ENCODE measurements around the gene RNF214.
"Not testable (repeated sequence)": the region's sequence is repeated elsewhere in the genome, so short reads cannot be mapped to it uniquely, and the experiment has no call there.

RNF214 gene

DNA sequence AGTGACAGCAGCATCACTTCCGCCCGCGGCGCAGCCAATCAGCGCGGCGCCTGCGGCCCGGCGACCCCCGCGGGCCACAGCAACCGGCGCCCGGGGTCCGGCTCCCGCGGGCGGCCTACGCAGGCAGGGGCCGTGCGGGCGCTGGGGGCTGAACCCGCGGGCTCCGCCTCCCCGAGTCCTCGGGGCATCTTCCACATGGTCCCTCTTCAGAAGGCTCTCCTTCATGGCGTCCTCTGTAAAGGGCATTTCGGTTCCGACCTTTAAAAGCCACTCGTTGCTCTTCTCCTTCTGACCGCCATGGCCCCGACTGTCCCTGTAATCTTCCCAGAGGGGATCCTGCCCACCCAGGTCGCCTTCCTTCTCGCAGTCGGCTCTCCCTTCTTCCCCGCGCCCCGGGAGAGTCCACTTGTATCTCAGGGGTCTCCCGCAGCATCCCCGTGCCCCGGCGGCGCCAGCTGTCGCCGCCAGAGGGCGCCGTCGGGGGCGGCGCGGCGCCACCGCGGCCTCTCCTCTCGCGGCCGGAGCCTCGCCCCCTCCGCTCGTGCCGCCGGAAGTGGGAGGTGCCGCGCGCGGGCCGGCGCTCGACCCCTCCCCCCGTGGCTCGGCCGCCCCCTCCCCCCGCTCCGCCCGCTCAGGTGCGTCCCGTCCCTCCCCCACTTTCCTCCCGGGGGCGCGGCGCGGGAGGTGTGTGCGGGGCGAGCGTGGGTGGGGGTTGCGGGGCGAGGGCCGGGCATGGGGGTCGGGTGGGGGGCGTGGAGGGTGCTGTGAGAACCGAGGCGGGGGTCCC is at the start of gene RNF214:
TSS of gene RNF214 (plus strand) at position 580 of the 787 bp plus-strand sequence. CDS start 1,602 bp downstream, outside the sequence.
- no peak for DNase-seq (ENCODE audit: low read depth)

DNA sequence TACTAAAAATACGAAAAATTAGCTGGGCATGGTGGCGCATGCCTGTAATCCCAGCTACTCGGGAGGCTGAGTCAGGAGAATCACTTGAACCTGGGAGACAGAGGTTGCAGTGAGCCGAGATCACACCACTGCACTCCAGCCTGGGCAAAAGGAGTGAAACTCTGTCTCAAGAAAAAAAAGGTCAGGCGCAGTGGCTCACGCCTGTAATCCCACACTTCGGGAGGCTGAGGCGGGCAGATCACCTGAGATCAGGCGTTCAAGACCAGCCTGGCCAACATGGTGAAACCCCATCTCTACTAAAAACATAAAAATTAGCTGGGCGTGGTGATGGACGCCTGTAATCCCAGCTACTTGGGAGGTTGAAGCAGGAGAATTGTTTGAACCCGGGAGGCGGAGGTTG is 49.3 kb upstream of the RNF214 start:
- DNase-seq (ENCODE audit: low read depth): not testable (repeated sequence)

DNA sequence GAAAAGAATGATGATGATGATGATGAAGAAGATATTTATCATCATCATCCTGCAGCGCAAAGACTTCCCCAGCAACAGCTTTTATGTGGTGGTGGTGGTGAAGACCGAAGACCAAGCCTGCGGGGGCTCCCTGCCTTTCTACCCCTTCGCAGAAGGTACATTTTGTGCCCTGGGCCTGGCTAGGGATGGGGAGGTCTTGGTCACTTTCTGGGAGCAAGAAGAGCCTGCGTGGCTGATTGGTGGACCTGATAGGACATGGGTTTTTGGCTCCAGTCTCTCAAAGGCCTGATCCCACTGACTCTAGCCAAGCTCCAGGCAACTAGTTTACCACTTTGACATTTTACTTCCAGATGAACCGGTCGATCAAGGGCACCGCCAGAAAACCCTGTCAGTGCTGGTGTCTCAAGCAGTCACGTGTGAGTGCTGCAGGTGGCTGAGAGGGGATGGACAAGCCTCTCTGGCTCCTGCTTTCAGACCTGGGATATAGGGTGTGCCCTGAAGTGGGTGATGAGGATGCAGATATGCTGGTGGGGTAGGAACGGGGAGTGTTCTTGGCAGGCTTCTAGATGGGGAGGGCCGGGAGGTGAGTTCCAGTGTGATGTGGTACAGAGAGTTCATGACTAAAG is 48.6 kb upstream of the RNF214 start:
- no peak for DNase-seq (ENCODE audit: low read depth)

DNA sequence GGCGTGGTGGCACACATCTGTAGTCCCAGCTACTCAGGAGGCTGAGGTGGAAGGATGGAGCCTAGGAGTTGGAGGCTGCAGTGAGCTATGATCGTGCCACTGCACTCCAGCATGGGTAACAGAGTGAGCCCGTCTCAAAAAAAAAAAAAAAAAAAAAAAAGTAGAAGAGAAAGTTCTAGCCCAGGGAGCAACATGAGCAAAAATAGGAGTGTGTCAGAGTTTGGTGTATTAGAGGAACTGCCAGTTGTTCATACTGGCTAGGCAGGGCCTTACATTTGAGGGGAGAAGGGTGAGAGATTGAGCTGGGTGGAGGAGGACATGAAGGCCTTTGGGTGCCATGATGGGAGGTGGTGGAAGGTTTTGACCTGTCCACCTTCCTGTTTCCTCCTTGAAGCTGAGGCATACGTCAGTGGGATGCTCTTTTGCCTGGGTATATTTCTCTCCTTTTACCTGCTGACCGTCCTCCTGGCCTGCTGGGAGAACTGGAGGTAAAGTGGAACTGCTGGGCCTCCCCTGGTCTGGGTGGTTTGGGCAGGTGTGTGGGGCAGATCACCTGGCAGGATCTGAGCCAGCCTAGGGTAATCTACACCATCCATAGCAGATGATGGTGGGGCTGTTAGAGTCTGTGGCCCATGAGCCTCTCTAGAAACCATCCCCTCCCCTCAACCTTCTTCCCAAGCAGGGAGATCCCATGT is 46.6 kb upstream of the RNF214 start:
- no peak for DNase-seq (ENCODE audit: low read depth)

DNA sequence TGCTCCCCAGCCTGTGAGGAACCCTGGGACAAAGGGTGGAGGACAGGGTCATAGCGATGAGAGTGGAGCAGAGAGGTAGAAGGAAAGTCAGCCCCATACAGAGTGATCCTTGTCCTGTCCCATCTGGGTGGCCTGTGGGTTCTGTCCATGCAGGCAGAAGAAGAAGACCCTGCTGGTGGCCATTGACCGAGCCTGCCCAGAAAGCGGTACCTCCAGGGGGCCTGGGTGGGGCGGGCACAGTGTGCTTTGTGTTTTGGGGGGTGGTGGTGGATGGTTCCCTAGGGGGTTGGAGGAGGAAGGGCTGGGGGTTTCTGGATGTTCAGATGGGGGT is 46.1 kb upstream of the RNF214 start:
- DNase-seq (ENCODE audit: low read depth): no peak

DNA sequence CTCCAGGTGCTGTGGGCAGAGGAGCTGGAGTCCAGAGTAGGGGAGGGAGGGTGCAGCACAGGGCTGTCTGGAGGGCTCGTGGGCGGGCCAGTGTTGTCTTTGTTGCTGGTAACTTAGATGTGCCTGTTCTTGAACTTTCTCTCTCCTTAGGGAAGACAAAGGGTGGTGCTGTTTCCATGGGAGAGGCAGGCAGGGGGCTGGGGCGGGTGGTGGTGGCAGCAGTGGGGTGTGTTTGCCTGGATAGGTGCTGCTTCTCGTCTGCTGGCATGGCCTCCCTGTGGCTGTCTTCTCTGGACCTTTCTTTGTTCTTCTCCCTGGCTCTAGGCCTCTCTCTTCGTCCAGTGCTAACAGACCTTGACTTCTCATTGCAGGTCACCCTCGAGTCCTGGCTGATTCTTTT is 45.5 kb upstream of the RNF214 start:
- DNase-seq (ENCODE audit: low read depth): no peak

DNA sequence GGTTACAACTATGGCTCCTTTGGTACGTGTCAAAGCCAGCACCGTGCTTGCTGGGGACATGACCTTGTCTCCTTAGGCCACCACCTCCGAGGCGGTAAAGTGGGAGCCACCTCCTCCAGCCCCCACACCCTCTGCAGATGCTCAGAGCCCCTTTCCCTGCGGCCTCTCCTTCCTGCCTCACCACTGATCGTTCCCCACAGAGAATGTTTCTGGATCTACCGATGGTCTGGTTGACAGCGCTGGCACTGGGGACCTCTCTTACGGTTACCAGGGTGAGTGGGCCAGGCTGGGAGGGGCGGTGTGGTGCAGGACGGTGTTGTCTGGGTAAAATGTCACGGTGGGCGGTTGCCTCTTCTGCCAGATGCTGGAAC is 45.1 kb upstream of the RNF214 start:
- no peak for DNase-seq (ENCODE audit: low read depth)

DNA sequence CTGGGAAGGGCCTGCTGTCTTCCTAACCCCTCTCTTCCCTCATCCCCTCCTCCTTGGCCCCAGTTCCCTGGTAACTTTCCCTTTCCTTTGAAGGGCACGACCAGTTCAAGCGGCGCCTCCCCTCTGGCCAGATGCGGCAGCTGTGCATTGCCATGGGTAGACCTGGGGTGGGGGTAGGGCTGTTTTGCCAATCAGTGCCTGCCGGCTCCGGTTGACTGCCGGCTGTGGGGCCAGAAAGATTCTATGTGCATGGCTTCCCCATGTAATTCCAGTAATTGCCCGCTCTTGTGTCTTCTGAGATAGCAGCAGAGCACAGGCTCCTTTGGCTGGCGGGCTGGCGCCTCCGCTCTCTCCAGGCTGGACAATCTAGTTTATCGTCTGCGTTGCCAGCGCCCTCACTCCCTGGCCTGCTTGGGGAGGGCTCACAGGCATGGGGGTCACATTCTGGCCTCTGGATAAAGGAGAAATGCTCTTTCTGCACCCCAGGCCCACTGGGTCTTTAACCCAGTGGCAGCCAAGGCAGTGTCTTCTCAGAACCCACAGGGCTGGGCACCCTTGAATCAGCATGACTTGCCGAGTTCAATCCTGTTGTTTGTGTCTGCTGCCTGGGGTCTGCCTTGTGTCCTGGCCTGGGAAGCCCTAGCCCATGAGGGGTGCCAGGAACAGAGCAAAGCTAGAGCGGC is 44.5 kb upstream of the RNF214 start:
- no peak for DNase-seq (ENCODE audit: low read depth)

DNA sequence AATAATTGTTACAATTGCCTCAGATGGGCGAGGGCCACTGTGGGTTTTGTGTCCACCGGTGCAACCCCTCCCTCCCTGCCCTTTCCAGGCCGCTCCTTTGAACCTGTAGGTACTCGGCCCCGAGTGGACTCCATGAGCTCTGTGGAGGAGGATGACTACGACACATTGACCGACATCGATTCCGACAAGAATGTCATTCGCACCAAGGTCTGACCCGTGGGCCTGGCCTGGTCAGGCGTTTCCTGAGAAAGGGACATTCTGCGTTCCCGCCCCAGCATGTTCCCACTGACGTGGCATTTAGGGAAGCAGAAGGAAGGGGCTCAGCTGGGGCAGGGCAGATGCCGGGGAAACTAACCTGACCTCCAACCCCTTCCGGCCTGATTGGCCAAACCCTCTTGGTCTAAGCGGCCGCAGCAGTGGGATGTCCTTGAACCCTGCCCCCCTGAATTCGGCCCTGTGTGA is 43.8 kb upstream of the RNF214 start:
- DNase-seq (ENCODE audit: low read depth): no peak

DNA sequence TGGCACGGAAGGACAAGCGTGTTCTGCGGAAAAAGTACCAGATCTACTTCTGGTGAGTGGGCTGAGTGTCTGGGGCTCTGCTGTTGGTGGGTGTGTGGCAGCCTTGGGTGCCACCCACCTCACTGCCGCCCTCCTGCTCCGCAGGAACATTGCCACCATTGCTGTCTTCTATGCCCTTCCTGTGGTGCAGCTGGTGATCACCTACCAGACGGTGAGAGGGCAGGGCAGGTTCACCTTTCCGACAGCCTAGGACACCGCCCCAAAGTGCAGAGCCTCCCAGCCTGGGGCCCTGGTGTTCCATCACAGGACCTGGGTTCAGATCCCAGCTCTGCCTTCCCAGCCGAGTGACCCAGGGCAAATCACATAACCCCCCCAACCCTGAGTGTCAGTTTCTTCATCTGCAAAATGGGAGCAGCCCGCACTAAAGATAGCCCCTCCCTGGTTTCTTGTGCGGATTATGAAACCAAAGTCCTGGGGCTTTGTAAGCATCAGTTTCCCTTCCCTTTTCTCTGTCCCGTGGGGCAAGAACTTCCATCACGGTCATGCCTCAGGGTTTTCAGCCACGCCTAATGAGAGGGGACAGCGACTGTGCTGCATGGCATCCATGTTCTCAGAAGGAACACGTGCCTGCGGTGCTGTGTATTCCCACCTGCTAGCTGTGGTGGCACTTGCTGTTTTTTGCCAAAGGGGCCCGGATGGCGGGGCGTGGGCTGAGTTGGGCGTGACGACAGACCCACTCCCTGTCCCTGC is 43.1 kb upstream of the RNF214 start:
- DNase-seq (ENCODE audit: low read depth): no peak

DNA sequence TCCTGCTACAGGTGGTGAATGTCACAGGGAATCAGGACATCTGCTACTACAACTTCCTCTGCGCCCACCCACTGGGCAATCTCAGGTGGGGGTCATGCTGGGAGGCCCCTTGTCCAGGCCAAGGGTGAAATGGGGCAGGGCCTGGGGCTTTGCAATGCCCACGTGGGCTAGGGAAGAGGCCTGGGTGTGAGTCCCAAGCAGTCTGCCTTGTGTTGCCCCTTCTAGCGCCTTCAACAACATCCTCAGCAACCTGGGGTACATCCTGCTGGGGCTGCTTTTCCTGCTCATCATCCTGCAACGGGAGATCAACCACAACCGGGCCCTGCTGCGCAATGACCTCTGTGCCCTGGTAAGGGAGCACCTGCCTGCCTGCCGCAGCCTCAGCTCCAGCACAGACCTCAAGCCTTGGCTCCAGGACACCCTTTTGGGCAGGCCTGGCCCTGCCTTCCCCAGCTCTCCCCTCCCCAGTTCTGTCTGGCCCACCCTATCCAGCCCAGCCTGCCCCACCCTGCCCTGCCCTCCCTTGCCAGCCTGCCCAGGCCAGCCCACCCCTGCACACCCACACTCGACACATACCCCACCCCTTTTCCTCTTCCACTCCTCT is 42.4 kb upstream of the RNF214 start:
- DNase-seq (ENCODE audit: low read depth): no peak

DNA sequence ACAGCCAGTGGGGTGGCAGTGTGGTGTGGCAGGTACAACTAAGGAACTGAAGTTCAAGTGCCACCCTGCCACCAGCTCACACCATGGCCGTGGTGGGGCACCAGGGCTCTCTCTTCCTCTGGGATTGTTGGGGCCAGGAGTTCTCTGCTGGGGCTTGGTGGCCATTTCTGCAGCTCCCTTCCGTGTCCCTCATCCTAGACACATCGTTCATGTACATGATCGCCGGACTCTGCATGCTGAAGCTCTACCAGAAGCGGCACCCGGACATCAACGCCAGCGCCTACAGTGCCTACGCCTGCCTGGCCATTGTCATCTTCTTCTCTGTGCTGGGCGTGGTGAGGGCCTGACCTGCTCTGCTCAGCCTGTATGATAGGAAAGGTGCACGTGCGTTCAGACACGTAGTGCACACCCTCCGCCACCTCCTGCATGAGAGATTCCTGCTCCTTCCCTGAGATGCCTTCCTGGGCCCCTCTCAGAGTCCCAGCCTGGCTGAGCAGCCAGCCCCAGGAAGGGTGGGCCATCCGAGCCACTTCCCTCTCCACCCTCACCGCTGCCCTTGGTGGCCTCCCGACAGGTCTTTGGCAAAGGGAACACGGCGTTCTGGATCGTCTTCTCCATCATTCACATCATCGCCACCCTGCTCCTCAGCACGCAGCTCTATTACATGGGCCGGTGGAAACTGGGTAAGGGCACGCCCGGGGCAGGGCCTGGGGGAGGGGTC is 40.6 kb upstream of the RNF214 start:
- DNase-seq (ENCODE audit: low read depth): no peak

DNA sequence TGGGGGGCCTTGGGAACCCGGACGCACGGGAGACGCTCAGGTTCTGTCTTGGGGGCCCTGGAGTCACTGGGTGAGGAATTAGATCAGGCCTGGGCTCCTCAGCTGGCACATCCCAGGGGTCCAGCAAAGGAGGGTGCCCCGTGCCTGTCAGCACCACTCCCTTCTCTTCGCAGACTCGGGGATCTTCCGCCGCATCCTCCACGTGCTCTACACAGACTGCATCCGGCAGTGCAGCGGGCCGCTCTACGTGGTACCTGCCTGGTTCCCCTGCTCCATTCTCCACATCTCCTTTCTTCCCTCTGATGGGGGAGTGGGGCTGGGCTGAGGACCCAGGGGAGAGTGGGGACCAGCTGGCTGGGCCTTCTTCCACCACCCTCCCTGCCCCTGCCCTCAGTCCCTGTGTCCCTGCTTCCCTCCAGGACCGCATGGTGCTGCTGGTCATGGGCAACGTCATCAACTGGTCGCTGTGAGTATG is 40.0 kb upstream of the RNF214 start:
- no peak for DNase-seq (ENCODE audit: low read depth)

DNA sequence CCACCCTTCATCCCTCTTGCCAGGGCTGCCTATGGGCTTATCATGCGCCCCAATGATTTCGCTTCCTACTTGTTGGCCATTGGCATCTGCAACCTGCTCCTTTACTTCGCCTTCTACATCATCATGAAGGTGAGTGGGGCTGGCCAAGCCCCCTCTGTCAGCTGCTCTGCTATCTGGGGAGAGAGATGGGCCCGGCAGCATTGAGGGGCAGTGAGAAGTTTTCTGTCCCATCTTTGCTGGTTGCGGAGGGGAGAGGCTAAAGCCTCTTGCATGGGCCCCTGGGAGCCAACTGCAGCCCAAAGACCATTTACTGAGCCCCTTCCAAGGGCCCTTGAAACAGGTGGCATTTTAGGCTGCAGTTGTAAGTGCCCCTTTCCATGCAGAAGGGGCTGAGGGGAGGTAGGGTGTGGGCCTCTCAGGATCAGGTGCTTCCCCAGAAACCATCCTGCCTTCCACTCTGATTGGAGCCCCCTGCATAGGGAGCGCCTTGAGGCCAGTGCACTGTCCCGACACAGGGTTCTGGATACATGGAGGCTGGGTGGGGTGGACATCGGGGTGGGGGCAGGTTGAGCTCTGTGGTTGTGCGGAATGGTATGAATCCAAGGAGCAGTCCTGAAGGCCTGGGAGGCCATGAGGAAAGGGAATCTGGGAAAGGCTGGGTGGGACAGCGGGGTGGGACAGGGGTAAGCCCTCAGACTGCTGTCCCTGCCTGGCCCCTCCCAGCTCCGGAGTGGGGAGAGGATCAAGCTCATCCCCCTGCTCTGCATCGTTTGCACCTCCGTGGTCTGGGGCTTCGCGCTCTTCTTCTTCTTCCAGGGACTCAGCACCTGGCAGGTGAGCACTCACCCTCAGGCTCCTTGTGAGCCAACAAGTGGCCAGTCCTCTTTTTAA is 39.1 kb upstream of the RNF214 start:
- DNase-seq (ENCODE audit: low read depth): no peak

DNA sequence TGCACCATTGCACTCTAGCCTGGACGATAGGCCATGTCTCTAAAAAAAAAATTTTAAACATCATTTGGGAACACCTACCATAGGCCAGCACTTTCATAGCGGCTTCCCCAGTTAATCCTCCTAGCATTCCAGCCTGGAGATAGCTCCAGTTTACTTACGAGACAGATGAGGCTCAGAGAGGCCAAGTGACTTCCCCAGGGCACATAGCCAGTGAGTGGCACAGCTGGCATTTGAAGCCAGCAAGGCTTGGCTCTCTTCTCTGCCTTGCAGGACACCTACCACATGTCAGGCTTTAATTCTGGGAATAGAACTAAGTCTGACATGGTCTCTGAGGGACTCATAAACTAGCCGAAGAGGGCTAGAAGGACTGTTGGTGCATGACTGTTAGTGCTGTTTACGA is 38.2 kb upstream of the RNF214 start:
- DNase-seq (ENCODE audit: low read depth): no peak

DNA sequence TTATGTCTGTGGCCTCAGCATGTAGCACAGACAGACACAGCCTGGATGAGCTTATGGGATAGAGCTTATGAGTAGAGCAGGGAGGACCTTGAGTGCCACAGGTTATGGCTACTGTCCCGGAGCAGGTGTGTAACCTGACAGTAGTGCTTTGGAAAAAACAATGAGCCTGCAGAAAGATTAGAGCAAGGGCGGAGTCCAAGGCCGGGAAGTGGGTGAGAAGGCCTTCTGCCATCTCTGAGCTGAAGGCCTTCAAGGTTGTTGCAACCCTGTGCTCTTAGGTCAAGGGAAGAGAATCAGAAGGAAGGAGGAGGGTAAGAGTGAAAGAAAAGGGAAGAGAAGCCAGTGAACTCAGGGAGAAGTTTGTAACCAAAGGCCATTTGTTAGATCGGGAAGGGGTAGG is 37.2 kb upstream of the RNF214 start:
- no peak for DNase-seq (ENCODE audit: low read depth)

DNA sequence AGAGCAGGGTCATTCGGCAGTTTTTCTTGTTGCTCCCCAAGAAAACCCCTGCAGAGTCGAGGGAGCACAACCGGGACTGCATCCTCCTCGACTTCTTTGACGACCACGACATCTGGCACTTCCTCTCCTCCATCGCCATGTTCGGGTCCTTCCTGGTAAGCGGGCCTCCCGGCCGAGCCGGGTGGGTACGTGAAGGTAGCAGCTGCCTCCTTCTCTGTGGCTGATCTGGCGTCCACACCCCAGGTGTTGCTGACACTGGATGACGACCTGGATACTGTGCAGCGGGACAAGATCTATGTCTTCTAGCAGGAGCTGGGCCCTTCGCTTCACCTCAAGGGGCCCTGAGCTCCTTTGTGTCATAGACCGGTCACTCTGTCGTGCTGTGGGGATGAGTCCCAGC is 36.7 kb upstream of the RNF214 start:
- no peak for DNase-seq (ENCODE audit: low read depth)

DNA sequence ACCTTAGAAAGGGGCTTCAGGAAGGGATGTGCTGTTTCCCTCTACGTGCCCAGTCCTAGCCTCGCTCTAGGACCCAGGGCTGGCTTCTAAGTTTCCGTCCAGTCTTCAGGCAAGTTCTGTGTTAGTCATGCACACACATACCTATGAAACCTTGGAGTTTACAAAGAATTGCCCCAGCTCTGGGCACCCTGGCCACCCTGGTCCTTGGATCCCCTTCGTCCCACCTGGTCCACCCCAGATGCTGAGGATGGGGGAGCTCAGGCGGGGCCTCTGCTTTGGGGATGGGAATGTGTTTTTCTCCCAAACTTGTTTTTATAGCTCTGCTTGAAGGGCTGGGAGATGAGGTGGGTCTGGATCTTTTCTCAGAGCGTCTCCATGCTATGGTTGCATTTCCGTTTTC is 35.5 kb upstream of the RNF214 start:
- no peak for DNase-seq (ENCODE audit: low read depth)

DNA sequence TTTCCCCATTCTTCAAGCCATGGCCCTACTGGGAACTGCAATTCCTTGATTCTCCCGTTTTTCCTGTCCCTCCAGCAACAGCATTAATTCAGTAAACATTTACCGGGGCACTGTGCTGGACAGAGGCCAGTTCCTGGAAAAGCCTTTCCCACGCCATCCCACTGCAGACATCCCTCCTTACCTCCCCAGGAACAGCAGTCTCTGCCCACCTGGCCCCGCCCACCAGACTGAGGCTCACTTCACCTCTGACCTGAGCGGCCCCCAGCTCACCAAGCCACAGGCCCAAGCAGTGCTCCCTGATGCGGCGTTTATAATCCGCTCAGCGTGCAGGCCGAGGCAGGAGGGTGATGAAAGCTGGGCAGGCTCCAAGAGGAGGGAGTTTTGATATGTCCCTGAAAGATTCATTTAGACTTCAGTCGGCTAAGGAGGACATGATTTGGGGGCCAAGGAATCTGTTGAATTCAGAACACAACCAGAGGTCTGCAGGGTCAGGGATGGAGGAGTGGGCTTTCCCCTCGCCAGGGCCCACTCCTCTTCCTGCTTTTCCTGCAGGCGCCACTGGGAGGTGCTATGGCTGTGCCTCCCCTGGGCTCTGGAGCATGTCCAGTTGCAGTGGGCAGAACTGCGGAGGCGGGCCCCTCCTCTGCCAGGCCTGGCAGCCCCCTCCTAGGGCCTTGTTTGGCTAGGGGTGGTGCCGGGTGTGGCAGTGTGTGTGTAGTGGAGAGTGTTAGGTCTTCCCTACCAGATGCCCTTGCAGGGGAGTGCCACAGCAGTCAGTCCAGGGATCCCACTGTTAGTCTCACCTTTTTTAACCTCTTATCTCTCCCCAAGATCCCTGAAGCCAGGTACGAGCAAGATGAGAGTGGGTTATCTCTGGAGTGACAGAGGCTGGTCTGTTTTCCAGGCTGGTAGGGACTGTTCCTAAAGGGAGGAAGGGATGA is 34.7 kb upstream of the RNF214 start:
- no peak for DNase-seq (ENCODE audit: low read depth)
